SK-N-MC (cell line): ENCODE measurements around the gene DENND1C.

ENCODE experiments used
- EZH2 ChIP-seq: fragments of 200-600 bp; sonication (generic); IDR thresholded peaks from one replicate; pipeline ENCODE4 v1.6.1; 2017; ENCODE audit warnings: antibody characterized with exemption
- POLR2AphosphoS5 ChIP-seq: IDR thresholded peaks from 2 replicates; pipeline ENCODE4 v1.6.1; 2012; ENCODE audit warnings: mild to moderate bottlenecking, low read depth, low read length, borderline replicate concordance

GRCh38 chr19:6425732-6426620 is 55.6 kb downstream of the DENND1C start:
- TF ChIP-seq POLR2AphosphoS5 (no peak), EZH2 (no peak)
